Measurements from ENCODE around the gene CCDC40. TPM values are rescaled to one million over a fixed set of nuclear protein-coding genes. Genes with fewer than 3 reads are reported as not detected.
A peak's percentile ranks its signal among the peaks of the same experiment; 100 is the strongest.

CCDC40 gene
- total RNA-seq, 1 experiment from 2014 or later = 12.9 TPM

DNA sequence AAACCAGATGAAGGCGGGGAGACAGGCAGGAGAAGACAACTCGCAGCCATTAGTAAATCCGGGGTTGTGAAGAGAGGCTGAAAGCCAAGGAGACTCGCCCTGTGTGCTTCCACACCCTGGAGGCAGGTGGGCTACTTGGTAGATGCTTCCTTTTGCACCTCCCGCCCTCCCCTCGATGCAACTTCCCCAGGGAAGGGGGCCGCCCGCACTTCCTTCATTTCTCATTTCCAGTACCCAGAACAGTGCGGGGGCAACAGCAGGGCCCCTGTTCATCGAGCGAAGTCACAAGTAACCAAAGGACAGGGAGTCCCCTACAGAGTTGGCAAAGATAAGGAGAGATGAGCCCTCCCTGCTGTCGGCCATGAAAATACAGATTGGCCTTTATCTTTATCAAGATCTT lies 25.0 kb downstream of the CCDC40 start:
- in situ Hi-C loops (cut with HindIII; ENCODE audit: low pct_unique_long_range_greater_than_20kb, low sequenced_read_pairs) = no loop called here

GRCh38 chr17:80063830-80064585 lies 27.6 kb downstream of the CCDC40 start:
- DNase-seq (ENCODE audit: low read depth, low spot score) = no peak
- in situ Hi-C loops (cut with HindIII; ENCODE audit: low pct_unique_long_range_greater_than_20kb, low sequenced_read_pairs) = no loop called here

More for the DNA sequence above, 25.0 kb downstream of the CCDC40 start:
- no peak for DNase-seq (ENCODE audit: low read depth, low spot score)

DNA sequence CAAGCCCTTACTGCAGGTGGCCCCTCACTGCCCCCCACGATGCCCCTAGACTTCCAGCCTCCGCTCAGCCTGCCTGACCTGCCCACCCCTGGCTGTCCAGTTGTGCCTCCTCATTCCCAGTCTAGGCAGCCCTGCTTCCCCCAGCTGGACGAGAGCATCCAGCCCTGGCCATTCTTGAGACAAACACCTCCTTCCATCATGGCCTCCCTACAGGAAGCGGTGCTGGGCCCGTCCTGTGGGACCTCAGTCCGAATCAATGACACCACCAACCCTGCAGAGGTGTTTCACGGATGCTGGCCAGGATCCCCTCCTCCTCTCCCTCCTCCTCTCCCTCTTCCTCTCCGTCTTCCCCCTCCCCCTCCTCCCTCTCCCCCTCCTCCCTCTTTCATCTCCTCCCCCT lies 28.3 kb downstream of the CCDC40 start:
- in situ Hi-C loops (cut with HindIII; ENCODE audit: low pct_unique_long_range_greater_than_20kb, low sequenced_read_pairs) = no loop called here
- DNase-seq (ENCODE audit: low read depth, low spot score) = no peak

DNA sequence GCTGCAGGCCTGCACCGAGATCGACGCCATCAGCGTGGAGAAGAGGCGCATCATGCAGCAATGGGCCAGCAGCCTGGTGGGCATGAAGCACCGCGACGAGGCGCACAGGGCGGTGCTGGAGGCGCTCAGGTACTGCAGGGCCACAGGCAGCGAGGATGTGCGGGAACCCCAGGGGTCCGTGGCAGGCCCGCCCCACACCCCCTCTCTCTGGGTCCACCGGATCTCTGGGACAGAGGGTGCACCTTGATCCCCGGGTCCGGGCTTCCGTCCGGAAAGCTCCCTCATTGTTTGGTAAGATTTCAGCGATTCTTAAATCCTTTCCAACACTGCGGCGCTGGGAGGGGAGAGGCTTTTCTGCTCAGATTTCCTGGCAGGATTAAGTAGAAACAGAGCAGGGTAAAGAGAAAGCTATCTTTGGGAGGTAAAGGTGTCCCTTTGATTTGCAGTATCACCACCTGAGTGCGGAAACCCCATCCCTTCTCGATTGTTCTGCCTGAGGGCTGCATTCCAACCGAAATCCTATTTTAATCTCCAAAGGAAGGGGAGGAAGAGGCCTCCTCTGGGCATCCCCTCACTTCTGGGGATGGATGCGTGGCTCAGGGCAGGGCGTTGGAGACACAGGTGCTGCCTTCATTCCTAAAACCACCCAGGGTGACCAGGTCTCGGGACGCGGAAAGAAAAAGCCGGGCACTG lies 29.2 kb downstream of the CCDC40 start:
- in situ Hi-C loops (cut with HindIII; ENCODE audit: low pct_unique_long_range_greater_than_20kb, low sequenced_read_pairs) = no loop called here
- DNase-seq (ENCODE audit: low read depth, low spot score) = no peak

- no peak for DNase-seq (ENCODE audit: low read depth, low spot score)
- in situ Hi-C loops (cut with HindIII; ENCODE audit: low pct_unique_long_range_greater_than_20kb, low sequenced_read_pairs) = no loop called here
These were observed 31.0 kb downstream of the CCDC40 start for GRCh38 chr17:80067393-80067986.

GRCh38 chr17:80068301-80069222 lies 32.1 kb downstream of the CCDC40 start:
- in situ Hi-C loops (cut with HindIII; ENCODE audit: low pct_unique_long_range_greater_than_20kb, low sequenced_read_pairs) = no loop called here
- DNase-seq (ENCODE audit: low read depth, low spot score) = peak; percentile 55

DNA sequence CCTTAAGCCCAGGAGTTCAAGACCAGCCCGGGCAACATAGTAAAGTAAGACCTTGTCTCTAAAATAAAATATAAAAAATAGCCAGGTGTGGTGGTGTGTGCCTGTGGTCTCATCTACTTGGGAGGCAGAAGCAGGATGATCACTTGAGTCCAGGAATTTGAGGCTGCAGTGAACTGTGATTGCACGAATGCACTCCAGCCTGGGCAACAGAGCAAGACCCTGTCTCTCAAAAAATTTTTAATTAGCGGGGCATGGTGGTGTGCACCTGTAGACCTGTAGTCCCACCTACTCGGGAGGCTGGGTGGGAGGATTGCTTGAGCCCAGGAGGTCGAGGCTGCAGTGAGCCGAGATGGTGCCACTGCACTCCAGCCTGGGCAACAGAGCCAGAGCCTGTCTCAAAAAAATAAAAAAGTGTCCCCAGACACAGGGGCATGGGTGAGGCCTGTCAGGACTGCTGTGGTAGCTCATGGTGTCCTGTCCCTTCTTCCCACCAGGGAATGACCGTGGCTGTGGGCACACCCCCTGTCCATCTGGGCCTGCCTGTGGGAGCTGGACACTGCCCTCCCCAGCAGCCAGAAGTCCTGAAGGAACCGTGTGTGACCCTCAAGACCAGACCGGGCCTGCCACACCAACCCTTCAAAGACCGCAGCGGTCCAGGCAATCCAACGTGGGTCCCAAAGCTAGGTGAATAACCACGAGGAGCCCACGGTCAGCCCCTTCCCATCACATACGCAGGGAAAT lies 34.1 kb downstream of the CCDC40 start:
- in situ Hi-C loops (cut with HindIII; ENCODE audit: low pct_unique_long_range_greater_than_20kb, low sequenced_read_pairs) = no loop called here
- no peak for DNase-seq (ENCODE audit: low read depth, low spot score)

DNA sequence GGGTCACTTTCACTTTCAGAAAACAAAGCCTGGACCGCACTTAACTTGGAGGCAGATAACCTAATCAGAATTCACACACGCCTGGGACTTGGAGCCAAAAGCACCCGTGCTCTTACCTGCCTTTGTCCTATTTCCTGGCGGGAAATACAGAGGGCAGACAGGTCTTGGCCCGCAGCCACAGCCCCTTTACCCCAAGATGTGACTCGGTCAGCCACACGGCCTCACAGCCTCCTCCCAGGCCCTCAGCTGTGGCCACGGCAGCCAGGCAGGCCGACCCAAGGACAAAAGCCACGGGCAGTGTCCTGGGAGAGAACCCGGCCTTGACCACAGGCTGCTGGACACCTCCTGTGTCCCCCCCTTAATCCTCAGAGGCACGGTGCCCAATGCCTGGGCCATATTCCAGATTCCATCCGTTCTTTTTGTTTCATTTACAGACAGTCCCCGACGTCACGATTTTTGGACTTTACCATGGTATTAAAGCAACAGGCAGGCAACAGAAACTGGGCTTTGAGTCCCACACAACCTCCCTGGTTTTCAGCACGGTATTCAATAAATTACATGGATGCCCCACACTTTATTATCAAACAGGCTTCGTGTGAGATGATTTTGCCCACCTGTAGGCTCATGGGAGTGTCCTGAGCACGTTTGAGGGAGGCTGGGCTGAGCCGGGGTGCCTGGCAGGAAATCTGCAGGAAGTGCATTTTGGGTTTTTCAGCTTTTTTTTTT lies 34.8 kb downstream of the CCDC40 start:
- in situ Hi-C loops (cut with HindIII; ENCODE audit: low pct_unique_long_range_greater_than_20kb, low sequenced_read_pairs) = no loop called here
- no peak for DNase-seq (ENCODE audit: low read depth, low spot score)

DNA sequence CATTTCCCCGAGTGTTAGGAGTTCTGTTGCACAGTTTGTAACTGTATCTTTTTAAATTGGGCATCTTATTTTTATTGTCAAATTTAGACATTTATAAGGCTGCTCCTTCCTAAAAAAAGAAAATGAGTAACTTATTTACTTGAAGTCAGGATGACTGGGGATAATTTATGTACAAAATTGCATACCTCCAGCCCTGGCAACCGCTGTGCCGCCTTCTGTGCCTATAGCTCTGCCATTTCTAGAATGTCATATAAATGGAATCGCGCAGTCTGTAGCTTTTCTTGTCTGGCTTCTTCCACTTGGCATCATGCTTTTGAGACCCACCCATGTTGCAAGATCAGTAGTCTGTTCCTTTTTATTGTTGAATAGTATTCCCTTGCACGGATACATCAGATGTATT lies 36.0 kb downstream of the CCDC40 start:
- DNase-seq (ENCODE audit: low read depth, low spot score) = no peak

DNA sequence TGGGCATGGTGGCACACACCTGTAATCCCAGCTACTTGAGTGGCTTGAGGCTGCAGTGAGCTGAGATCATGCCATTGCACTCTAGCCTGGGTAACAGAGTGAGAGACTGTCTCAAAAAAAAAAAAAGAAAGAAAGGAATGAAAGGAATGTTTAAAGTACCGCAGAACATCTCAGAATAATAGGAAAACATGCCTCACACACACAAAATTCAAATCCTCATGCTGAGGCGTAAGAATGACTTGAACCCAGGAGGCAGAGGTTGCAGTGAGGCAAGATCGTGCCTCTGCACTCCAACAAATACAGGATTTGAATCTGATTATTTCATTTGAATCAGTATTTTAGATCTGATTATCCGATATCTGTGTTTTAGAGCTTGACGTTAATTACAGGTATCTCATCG lies 43.6 kb downstream of the CCDC40 start:
- in situ Hi-C loops (cut with HindIII; ENCODE audit: low pct_unique_long_range_greater_than_20kb, low sequenced_read_pairs) = no loop called here
- no peak for DNase-seq (ENCODE audit: low read depth, low spot score)

More for the DNA sequence above, 36.0 kb downstream of the CCDC40 start:
- in situ Hi-C loops (cut with HindIII; ENCODE audit: low pct_unique_long_range_greater_than_20kb, low sequenced_read_pairs) = no loop called here

DNA sequence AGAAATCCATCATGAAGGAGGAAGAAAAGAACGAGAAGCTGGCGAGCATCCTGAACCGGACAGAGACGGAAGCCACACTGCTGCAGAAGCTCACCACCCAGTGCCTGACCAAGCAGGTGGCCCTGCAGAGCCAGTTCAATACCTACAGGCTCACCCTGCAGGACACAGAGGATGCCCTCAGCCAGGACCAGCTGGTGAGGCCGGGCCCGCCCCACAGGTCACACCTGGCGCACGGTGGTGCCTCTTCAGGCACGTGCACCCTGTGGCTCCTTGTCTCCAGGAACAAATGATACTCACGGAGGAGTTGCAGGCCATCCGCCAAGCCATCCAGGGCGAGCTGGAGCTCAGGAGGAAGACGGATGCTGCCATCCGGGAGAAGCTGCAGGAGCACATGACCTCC lies 45.2 kb downstream of the CCDC40 start:
- in situ Hi-C loops (cut with HindIII; ENCODE audit: low pct_unique_long_range_greater_than_20kb, low sequenced_read_pairs) = no loop called here
- DNase-seq (ENCODE audit: low read depth, low spot score) = no peak

- in situ Hi-C loops (cut with HindIII; ENCODE audit: low pct_unique_long_range_greater_than_20kb, low sequenced_read_pairs) = no loop called here
- DNase-seq (ENCODE audit: low read depth, low spot score) = peak; percentile 93
These were observed 46.1 kb downstream of the CCDC40 start for GRCh38 chr17:80082403-80083135.

DNA sequence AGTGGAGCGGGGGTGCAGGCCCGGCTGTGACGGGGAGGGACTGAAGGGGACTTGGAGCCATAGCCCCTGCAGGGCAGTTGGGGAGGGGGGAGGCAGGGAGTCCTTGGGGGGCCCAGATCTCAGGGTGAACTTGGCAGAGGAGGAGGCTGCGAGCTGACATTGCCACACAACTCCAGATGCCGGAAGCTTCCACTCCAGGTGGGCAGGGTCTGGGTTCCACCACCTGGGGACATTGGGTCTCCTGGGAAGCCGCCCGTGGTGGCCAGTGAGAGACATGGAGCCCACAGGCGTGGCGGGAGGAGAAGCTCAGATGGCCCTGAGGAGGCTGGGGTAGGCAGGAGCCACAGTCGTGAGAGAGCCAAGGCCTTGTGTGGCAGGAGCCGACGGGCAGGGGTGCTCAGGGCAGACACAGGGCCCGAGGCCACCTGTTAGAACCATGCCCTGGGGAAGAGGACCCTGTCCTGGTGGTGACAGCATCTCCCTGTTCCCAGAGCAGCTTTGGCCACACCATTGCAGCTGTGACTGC lies 46.8 kb downstream of the CCDC40 start:
- no peak for DNase-seq (ENCODE audit: low read depth, low spot score)
- in situ Hi-C loops (cut with HindIII; ENCODE audit: low pct_unique_long_range_greater_than_20kb, low sequenced_read_pairs) = no loop called here

DNA sequence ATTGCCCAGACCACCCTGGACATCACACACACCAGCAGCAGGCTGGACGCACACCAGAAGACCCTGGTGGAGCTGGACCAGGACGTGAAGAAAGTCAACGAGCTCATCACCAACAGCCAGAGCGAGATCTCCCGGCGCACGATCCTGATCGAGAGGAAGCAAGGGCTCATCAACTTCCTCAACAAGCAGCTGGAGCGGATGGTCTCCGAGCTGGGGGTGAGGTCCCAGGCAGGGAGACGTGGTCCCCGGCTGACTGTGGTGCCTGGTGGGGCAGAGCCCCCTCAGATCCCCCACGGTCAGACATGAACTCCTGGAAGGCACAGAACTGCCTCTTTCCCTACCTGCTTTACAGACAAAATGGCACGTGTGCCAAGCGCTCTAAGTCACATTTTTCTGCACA lies 48.3 kb downstream of the CCDC40 start:
- DNase-seq (ENCODE audit: low read depth, low spot score) = no peak
- in situ Hi-C loops (cut with HindIII; ENCODE audit: low pct_unique_long_range_greater_than_20kb, low sequenced_read_pairs) = no loop called here

DNA sequence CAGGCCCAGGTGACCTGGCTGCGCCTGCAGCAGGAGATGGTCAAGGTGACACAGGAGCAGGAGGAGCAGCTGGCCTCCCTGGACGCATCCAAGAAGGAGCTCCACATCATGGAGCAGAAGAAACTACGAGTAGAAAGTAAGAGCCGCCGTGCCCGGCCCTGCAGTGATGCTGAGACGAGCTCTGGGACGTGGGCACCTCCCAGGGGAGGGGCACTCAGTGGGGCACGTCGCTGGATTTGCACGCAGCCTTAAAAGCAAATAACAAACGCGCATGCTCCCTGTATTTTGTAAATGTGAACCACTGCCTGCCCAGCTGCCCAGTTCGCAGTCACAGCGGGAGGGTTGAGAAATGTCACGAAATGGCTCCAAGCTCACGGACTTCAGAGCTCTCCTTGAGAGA lies 49.6 kb downstream of the CCDC40 start:
- DNase-seq (ENCODE audit: low read depth, low spot score) = no peak
- in situ Hi-C loops (cut with HindIII; ENCODE audit: low pct_unique_long_range_greater_than_20kb, low sequenced_read_pairs) = no loop called here

DNA sequence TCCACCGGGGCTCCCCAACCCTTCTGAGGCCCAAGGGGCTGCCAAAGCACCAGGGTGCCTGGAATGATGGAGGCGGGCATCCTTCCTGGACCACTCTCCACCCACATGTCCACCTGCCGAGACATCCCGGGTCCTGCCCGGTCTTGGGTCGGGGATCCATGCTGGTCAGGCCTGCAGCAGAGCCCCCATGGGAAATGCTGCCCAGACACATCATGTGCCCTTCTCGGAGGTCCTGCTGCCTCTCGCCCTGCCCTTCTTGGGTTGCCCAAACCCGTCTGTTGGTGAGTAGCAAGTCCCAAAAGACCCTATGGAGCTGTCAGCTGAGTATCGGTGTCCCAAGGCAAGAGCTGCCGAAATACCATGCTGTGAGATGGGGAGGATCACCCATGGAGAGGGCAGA lies 50.2 kb downstream of the CCDC40 start:
- in situ Hi-C loops (cut with HindIII; ENCODE audit: low pct_unique_long_range_greater_than_20kb, low sequenced_read_pairs) = no loop called here
- no peak for DNase-seq (ENCODE audit: low read depth, low spot score)

All from SK-MEL-5 (cell line).